ENCODE measurements around the gene IQSEC3. TPM values are rescaled to one million over a fixed set of nuclear protein-coding genes. Genes with fewer than 3 reads are reported as not detected.
"Not testable (repeated sequence)": the region's sequence is repeated elsewhere in the genome, so short reads cannot be mapped to it uniquely, and the experiment has no call there.

Gene IQSEC3
- total RNA-seq, 1 donor from 2014 or later: not detected

DNA sequence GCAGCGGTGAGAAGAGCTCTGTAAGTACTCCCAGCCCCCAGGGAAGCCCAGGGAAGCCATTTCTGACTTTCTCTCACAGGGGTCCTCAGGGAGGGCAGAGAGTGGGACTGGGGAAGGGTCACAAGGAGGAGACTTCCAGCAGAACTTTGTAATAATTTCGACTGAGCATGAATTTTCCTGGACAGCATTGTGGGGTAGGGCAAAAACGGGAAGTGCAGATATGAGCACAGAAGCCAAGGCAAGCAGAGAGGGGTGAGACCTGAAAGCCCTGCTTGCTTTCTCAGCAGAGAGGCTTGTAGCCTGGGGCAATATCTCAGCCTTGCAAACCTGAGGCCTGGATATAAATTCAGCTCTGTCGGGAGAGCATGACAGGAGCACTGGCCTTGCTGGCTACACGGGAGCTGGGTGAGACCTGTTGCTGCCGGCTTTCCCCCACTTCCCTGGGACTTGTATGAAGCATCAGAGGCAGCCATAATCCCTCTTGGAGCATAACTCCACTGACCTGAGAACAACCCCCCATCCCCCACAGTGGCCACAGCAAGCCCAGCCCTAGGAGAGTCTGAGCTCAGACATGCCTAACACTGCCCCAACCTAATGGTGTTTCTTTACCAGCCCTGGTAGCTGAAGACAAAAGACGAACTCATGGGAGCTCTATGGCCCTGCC, 9.8 kb upstream of the IQSEC3 start:
- no peak for ATAC-seq (ENCODE audit: low read depth)

DNA sequence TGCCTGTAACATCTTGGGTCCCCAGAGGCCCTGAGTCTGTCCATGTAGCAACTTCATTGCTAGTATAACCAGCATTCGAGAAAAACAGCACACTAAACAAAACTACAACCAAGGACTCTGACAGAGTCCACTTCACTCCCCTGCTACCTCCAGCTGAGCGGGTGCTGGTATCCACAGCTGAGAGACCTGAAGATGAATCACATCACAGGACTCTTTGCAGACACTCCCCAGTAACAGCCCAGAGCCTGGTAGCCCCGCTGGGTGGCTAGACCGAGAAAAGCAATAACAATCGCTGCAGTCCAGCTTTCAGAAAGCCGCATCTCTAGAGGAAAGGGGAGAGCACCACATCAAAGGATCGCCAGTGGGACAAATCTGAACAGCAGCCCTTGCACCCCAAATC, 9.0 kb upstream of the IQSEC3 start:
- no peaks in the 10 kb centered on the region for H3K4me1 Mint-ChIP-seq
- CTCF ChIA-PET: no interaction called here

More for the DNA sequence above, 9.8 kb upstream of the IQSEC3 start:
- Mint-ChIP-seq H3K9me3 (peaks cover 33% of the 10 kb centered on the region), H3K27ac (no peak overlapping the region), H3K36me3 (ENCODE audit: low read depth) (no peaks in the 10 kb centered on the region), H3K27me3 (peaks cover 79% of the 10 kb centered on the region), H3K4me3 (no peak overlapping the region), H3K4me1 (no peaks in the 10 kb centered on the region)
- DNase-seq: no peak
- intact Hi-C loops (cut with micrococcal nuclease): no loop called here
- POLR2A ChIA-PET: no interaction called here
- CTCF ChIA-PET: no interaction called here
- TF ChIP-seq, protein P1, sequence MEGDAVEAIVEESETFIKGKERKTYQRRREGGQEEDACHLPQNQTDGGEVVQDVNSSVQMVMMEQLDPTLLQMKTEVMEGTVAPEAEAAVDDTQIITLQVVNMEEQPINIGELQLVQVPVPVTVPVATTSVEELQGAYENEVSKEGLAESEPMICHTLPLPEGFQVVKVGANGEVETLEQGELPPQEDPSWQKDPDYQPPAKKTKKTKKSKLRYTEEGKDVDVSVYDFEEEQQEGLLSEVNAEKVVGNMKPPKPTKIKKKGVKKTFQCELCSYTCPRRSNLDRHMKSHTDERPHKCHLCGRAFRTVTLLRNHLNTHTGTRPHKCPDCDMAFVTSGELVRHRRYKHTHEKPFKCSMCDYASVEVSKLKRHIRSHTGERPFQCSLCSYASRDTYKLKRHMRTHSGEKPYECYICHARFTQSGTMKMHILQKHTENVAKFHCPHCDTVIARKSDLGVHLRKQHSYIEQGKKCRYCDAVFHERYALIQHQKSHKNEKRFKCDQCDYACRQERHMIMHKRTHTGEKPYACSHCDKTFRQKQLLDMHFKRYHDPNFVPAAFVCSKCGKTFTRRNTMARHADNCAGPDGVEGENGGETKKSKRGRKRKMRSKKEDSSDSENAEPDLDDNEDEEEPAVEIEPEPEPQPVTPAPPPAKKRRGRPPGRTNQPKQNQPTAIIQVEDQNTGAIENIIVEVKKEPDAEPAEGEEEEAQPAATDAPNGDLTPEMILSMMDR (IDR thresholded peaks at IDR 0.05): no peak

DNA sequence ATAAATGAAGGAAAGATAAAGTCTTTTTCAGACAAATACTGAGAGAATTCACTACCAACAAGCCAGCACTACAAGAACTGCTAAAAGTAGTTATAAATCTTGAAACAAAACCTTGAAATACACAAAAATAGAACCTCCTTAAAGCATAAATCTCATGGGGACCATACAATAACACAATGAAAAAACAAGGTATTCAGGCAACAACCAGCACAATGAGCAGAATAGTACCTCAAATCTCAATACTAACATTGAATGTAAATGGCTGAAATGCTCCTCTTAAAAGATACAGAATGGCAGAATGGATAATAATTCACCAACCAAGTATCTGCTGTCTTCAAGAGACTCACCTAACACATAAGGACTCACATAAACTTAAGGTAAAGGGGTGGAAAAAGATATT, 7.7 kb upstream of the IQSEC3 start:
- intact Hi-C loops (cut with micrococcal nuclease): no loop called here
- TF ChIP-seq, protein P1 (IDR thresholded peaks at IDR 0.05): no peak
- ATAC-seq (ENCODE audit: low read depth) (no peak), DNase-seq (no peak)
- POLR2A ChIA-PET: no interaction called here
- Mint-ChIP-seq H3K9me3 (peaks cover 33% of the 10 kb centered on the region), H3K4me3 (no peak overlapping the region), H3K27me3 (peaks cover 69% of the 10 kb centered on the region), H3K27ac (no peak overlapping the region), H3K4me1 (no peaks in the 10 kb centered on the region), H3K36me3 (ENCODE audit: low read depth) (no peaks in the 10 kb centered on the region)
- CTCF ChIA-PET: no interaction called here

More for the DNA sequence above, 9.0 kb upstream of the IQSEC3 start:
- H3K9me3 Mint-ChIP-seq: peaks cover 33% of the 10 kb centered on the region
- POLR2A ChIA-PET: no interaction called here
- intact Hi-C loops (cut with micrococcal nuclease): no loop called here
- H3K36me3 Mint-ChIP-seq (ENCODE audit: low read depth): no peaks in the 10 kb centered on the region
- TF ChIP-seq, protein P1 (IDR thresholded peaks at IDR 0.05): no peak
- ATAC-seq (ENCODE audit: low read depth) (no peak), DNase-seq (no peak)
- H3K4me3 Mint-ChIP-seq: no peak overlapping the region
- no peak overlapping the region for H3K27ac Mint-ChIP-seq
- peaks cover 76% of the 10 kb centered on the region for H3K27me3 Mint-ChIP-seq

DNA sequence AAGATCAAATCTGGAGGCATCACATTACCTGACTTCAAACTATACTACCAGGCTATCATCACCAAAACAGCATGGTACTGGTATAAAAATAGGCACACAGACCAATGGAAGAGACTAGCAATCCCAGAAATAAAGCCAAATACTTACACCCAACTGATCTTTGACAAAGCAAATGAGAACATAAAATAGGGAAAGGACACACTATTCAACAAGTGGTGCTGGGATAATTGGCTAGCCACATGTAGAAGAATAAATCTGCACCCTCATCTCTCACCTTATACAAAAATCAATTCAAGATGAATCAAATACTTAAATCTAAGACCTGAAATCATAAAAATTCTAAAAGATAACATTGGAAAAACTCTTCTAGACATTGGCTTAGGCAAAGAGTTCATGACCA, 4.7 kb upstream of the IQSEC3 start:
- CTCF ChIA-PET; H3K36me3 Mint-ChIP-seq (ENCODE audit: low read depth); H3K4me3 Mint-ChIP-seq; ATAC-seq (ENCODE audit: low read depth); H3K27ac Mint-ChIP-seq; H3K4me1 Mint-ChIP-seq; intact Hi-C loops (cut with micrococcal nuclease); DNase-seq; POLR2A ChIA-PET: not testable (repeated sequence)
- H3K9me3 Mint-ChIP-seq: peaks cover 33% of the 10 kb centered on the region
- peaks cover 54% of the 10 kb centered on the region for H3K27me3 Mint-ChIP-seq

DNA sequence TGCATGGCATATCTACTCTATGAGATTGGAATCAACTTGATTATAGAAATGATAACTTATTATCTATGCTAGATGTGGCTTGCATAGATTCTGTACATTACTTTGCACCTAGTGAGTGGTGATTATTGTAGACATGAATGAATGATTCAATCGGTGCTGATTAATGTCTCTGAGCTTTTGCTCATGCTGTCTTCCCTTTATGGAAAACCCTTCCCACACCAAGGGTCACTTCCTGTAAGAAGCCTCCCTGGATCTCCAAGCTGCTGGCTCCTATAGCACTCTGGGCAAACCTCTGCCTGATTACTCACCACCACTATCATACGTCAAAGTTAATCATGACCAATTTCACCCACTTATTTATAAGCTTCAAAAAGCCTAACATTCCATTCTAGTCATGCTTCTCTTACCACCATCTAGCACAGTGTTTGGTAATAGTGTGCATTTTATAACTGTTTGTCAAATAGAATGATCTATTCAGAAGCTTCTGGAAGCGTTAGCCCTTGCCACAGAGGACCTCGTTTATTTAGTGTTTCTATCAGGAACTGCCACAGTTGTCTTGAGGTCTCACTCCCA, 990 bp upstream of the IQSEC3 start:
- H3K27ac Mint-ChIP-seq; POLR2A ChIA-PET; H3K4me1 Mint-ChIP-seq; H3K9me3 Mint-ChIP-seq; DNase-seq; ATAC-seq (ENCODE audit: low read depth); intact Hi-C loops (cut with micrococcal nuclease); CTCF ChIA-PET; H3K4me3 Mint-ChIP-seq; H3K36me3 Mint-ChIP-seq (ENCODE audit: low read depth): not testable (repeated sequence)
- peaks cover 31% of the 10 kb centered on the region for H3K27me3 Mint-ChIP-seq

DNA sequence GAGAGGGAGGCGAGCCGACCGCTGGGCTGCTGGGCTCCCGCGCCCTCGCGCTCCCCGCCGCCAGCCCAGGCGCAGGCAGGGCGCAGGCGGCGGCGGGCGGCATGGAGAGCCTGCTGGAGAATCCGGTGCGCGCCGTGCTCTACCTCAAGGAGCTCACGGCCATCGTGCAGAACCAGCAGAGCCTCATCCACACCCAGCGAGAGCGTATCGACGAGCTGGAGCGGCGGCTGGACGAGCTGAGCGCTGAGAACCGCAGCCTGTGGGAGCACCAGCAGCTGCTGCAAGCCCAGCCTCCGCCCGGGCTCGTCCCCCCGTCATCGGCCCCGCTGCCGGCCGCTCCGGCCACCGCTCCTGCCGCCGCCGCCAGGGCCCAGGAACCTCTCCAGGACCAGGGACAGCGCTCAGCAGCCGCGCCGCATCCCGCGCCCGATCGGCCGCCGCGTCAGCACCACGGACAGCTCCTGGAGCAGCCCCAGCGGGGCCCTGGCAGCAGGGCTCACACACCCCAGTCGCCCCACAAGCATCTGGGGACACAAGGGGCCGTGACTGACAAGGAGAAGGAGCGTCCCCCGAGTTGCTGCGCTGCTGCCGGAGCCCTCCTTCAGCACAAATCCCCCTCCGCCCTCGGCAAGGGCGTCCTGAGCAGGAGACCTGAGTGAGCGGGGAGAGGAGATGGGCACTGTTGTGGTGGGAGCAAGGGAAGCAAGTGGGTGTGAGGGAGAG, 376 bp downstream of the IQSEC3 start:
- H3K27ac Mint-ChIP-seq; intact Hi-C loops (cut with micrococcal nuclease); H3K4me1 Mint-ChIP-seq; H3K9me3 Mint-ChIP-seq; POLR2A ChIA-PET; CTCF ChIA-PET; H3K4me3 Mint-ChIP-seq; H3K36me3 Mint-ChIP-seq (ENCODE audit: low read depth); DNase-seq: not testable (repeated sequence)
- ATAC-seq (ENCODE audit: low read depth): peak; percentile 88
- H3K27me3 Mint-ChIP-seq: peaks cover 33% of the 10 kb centered on the region

DNA sequence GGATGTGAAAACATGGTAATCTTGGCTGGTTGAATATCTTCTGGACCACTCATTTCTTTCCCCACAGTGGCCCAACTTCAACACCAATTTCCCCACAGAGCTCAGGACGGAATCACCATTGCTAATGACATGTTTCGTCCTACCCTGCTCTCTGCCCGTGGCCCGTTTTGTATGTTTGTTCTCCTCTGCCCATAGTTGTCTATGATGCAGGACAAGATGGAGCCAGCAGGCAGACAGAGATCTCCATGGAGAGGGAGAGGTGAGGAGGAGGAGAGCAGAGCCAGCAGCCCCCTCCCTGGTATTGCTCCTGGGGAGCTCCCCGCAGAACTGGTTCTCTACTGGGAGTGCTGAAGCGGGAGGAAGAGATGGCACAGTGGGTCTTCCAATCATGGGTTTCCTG, 3.1 kb downstream of the IQSEC3 start:
- CTCF ChIA-PET; H3K9me3 Mint-ChIP-seq; H3K4me3 Mint-ChIP-seq; ATAC-seq (ENCODE audit: low read depth); POLR2A ChIA-PET; H3K27ac Mint-ChIP-seq; intact Hi-C loops (cut with micrococcal nuclease); H3K4me1 Mint-ChIP-seq; H3K36me3 Mint-ChIP-seq (ENCODE audit: low read depth); DNase-seq: not testable (repeated sequence)
- H3K27me3 Mint-ChIP-seq: peaks cover 29% of the 10 kb centered on the region

DNA sequence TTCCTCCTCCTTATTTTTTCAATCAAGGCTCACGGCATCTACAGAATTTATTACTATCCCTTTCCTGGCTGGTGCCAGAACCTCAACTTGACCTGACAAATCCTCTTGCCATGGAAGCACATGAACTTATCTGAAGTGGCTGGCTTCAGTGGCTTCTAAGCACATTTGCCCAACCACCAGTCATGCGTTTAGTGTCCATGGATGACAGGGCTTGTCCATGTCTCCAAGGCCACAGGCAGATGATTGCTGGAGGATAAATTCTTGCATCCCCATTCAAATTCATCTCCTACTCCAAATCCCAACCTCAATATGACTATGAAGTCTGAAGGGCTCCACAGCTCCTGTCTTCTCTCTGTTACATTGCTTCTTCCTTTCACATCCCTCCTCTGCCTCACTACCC, 4.0 kb downstream of the IQSEC3 start:
- H3K27me3 Mint-ChIP-seq: peaks cover 31% of the 10 kb centered on the region
- H3K4me3 Mint-ChIP-seq, CTCF ChIA-PET: not testable (repeated sequence)

DNA sequence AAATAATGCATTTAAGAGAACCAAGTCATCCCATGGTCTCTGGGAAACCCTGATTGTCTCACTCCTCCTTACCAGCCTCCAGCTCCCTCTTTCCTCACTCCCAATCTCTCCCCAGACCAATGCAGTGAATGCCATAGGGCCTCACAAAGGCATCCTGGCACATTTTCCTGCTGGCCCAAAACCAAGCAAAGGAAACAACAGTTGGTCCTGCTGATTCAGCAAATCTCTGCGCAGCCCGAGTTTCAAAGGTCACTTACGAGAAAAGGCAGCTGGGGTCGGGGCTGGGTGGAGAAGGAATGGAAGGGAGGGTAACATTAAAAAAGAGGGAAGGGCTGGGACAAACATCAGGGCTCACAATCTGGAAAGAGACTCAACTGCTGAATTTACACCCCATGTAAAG, 5.5 kb downstream of the IQSEC3 start:
- H3K4me1 Mint-ChIP-seq; H3K27ac Mint-ChIP-seq; CTCF ChIA-PET; DNase-seq; intact Hi-C loops (cut with micrococcal nuclease); H3K9me3 Mint-ChIP-seq; H3K4me3 Mint-ChIP-seq; POLR2A ChIA-PET; ATAC-seq (ENCODE audit: low read depth); H3K36me3 Mint-ChIP-seq (ENCODE audit: low read depth): not testable (repeated sequence)
- peaks cover 37% of the 10 kb centered on the region for H3K27me3 Mint-ChIP-seq

More for the DNA sequence above, 4.0 kb downstream of the IQSEC3 start:
- H3K4me1 Mint-ChIP-seq; H3K9me3 Mint-ChIP-seq; intact Hi-C loops (cut with micrococcal nuclease); H3K27ac Mint-ChIP-seq; H3K36me3 Mint-ChIP-seq (ENCODE audit: low read depth); ATAC-seq (ENCODE audit: low read depth); DNase-seq; POLR2A ChIA-PET: not testable (repeated sequence)

Data from activated B cell treated with CpG ODN at 0.5 μM for 24 hours (primary cell).